HG03460 (cell line): ENCODE results near the gene TOP2B.
A peak's percentile ranks its signal among the peaks of the same experiment; 100 is the strongest.

Experiments
- ATAC-seq: cut with Tn5 transposase; IDR thresholded peaks from one replicate; pipeline ENCODE4 v1.9.1; 2021; ENCODE audit not compliant: unreplicated experiment

The TOP2B gene

GRCh38 chr3:25664812-25665314 lies at the start of gene TOP2B:
Gene TOP2B, minus strand, starts transcription at chr3:25664907. Its CDS starts 610 bp downstream, at chr3:25664297.
- peak; percentile 84 for ATAC-seq

GRCh38 chr3:25713341-25713985 lies 48.8 kb upstream of the TOP2B start:
- ATAC-seq, result no peak

GRCh38 chr3:25711090-25711489 lies 46.4 kb upstream of the TOP2B start:
- no peak for ATAC-seq

GRCh38 chr3:25708036-25708435 lies 43.3 kb upstream of the TOP2B start:
- ATAC-seq, result no peak

- no peak for ATAC-seq
Observed at GRCh38 chr3:25707268-25707926, 42.7 kb upstream of the TOP2B start.

GRCh38 chr3:25706213-25706612 lies 41.5 kb upstream of the TOP2B start:
- ATAC-seq, result no peak

GRCh38 chr3:25697553-25697952 lies 32.8 kb upstream of the TOP2B start:
- no peak for ATAC-seq

- no peak for ATAC-seq
Observed at GRCh38 chr3:25695731-25696420, 31.2 kb upstream of the TOP2B start.

- ATAC-seq, result no peak
Observed at GRCh38 chr3:25693238-25693637, 28.5 kb upstream of the TOP2B start.

- no peak for ATAC-seq
Observed at GRCh38 chr3:25692341-25692740, 27.6 kb upstream of the TOP2B start.

- ATAC-seq, result no peak
Observed at GRCh38 chr3:25690768-25691533, 26.2 kb upstream of the TOP2B start.

GRCh38 chr3:25689226-25689625 lies 24.5 kb upstream of the TOP2B start:
- ATAC-seq, result no peak

- no peak for ATAC-seq
Observed at GRCh38 chr3:25687742-25688141, 23.0 kb upstream of the TOP2B start.

- no peak for ATAC-seq
Observed at GRCh38 chr3:25686766-25687165, 22.1 kb upstream of the TOP2B start.

GRCh38 chr3:25683882-25684281 lies 19.2 kb upstream of the TOP2B start:
- ATAC-seq, result no peak

GRCh38 chr3:25683410-25683809 lies 18.7 kb upstream of the TOP2B start:
- no peak for ATAC-seq

GRCh38 chr3:25679642-25680302 lies 15.1 kb upstream of the TOP2B start:
- ATAC-seq, result no peak

- ATAC-seq, result no peak
Observed at GRCh38 chr3:25679166-25679565, 14.5 kb upstream of the TOP2B start.

GRCh38 chr3:25678581-25678980 lies 13.9 kb upstream of the TOP2B start:
- no peak for ATAC-seq

- ATAC-seq, result no peak
Observed at GRCh38 chr3:25677121-25677520, 12.4 kb upstream of the TOP2B start.

- ATAC-seq, result no peak
Observed at GRCh38 chr3:25674670-25675069, 10.0 kb upstream of the TOP2B start.
